Stomach (tissue), 9 donors: ENCODE data around the gene GRIFIN. TPM values are rescaled to one million over a fixed set of nuclear protein-coding genes. Genes with fewer than 3 reads are reported as not detected.
"Not testable (repeated sequence)": the region's sequence is repeated elsewhere in the genome, so short reads cannot be mapped to it uniquely, and the experiment has no call there.

Experiments used
- DNase-seq, 2 donors: peaks; one replicate each; pipeline versions ENCODE4 v3.0.0 to v3.0.0-alpha.2; 2013 to 2019
- H3K27ac ChIP-seq, 5 donors: fragments of 200-600 bp in 4 of 5; sonication (generic) in 4 of 5; one replicate each; pipeline ENCODE4 v1.5.1; 2013 to 2019; ENCODE audit warnings: mild to moderate bottlenecking in 1 of 5, moderate library complexity in 1 of 5
- H3K27me3 ChIP-seq, 3 donors: fragments of 200-600 bp; sonication (generic); one replicate each; pipeline ENCODE4 v1.5.1; 2017 to 2019; ENCODE audit warnings: mixed run types in 1 of 3
- H3K36me3 ChIP-seq, 4 donors: fragments of 200-600 bp; sonication (generic); 1 replicate in 3 of 4; 2 replicates in 1 of 4; pipeline ENCODE4 v1.5.1; 2016 to 2019
- H3K4me1 ChIP-seq, 4 donors: fragments of 200-600 bp; sonication (generic); one replicate each; pipeline ENCODE4 v1.5.1; 2016 to 2019
- H3K4me3 ChIP-seq, 4 donors: fragments of 200-600 bp; sonication (generic) in 3 of 4; one replicate each; pipeline ENCODE4 v1.5.1; 2016 to 2019; ENCODE audit warnings: mild to moderate bottlenecking in 1 of 4
- H3K9me3 ChIP-seq, 4 donors: fragments of 200-600 bp; sonication (generic); one replicate each; pipeline ENCODE4 v1.5.1; 2016 to 2019
- CTCF ChIP-seq, 7 experiments: fragments of 450-650 bp in 4 of 7; fragments of 200-600 bp in 3 of 7; sonication (generic) in 3 of 7; IDR thresholded peaks; one replicate each; pipeline ENCODE4 v1.5.1; 2016 to 2019; ENCODE audit warnings: antibody characterized with exemption in 7 of 7, control low read depth in 2 of 7, mild to moderate bottlenecking in 1 of 7
- EP300 ChIP-seq: sonication (generic); formaldehyde crosslinking; IDR thresholded peaks from one replicate; pipeline ENCODE4 v1.6.1; 2017; ENCODE audit warnings: antibody characterized with exemption
- POLR2A ChIP-seq, 4 donors: fragments of 450-650 bp; IDR thresholded peaks; one replicate each; pipeline ENCODE4 v1.6.1; 2016; ENCODE audit warnings: antibody characterized with exemption in 4 of 4, control low read depth in 2 of 4, mild to moderate bottlenecking in 1 of 4, moderate library complexity in 1 of 4
- POLR2AphosphoS5 ChIP-seq, 3 donors: sonication (generic); formaldehyde crosslinking; IDR thresholded peaks; one replicate each; pipeline ENCODE4 v1.6.1; 2016; ENCODE audit warnings: antibody characterized with exemption in 3 of 3
- WGBS, 5 donors: extraction: QIAGEN DNeasy Blood & Tissue Kit in 3 of 5; methylation state at CpG; one replicate each; pipeline versions ENCODE4 v1.1.5 to v1.1.7; 2013 to 2018; 5-methylcytosine and 5-hydroxymethylcytosine counted together
- intact Hi-C: fragments of 100-400 bp; cut with DNase I; formaldehyde crosslinking; loops from one replicate; pipeline ENCODE4 v1.15.1; 2023; ENCODE audit warnings: low total_unique reads
- polyA plus RNA-seq, 3 donors: library from polyadenylated mRNA; stranded (reverse); fragments of 200-250 nt; gene quantifications; one replicate each; pipeline ENCODE4 v1.2.3, GENCODE V29; 2013
- total RNA-seq, 5 donors: library from RNA; depleted of rRNA; stranded (reverse); fragments of >200 nt; gene quantifications; one replicate each; pipeline versions ENCODE4 v1.1.0 to v1.2.3, GENCODE V29; 2014 to 2016
- donor health status: healthy with polysubstance abuse.
- donor health status: Bipolar disorder and iron deficiency.
- donor health status: healthy.

GRIFIN gene
- total and polyA plus RNA-seq, 8 donors = not detected

- Histone ChIP-seq H3K4me1 (peaks cover 4 to 18% (median 13%) of the 10 kb centered on the region in 4 donors), H3K4me3 (no peak overlapping the region), H3K27ac (no peak overlapping the region), H3K36me3 (no peaks in the 10 kb centered on the region), H3K27me3 (peaks cover 0 to 40% (median 0%) of the 10 kb centered on the region in 3 donors), H3K9me3 (no peaks in the 10 kb centered on the region)
- intact Hi-C loops = loop anchor here (10.0 kb wide), 1 partner anchor 214 kb away; the partner anchor contains the start of gene AMZ1
- DNase-seq = peak in 1 of 2 donors; percentile 25
- 26 to 40% (median 39%) methylated on average over 5 of the region's 5 CpGs for WGBS, 5 donors
- TF ChIP-seq POLR2AphosphoS5 (IDR thresholded peaks at IDR 0.05) (no peak), CTCF (IDR thresholded peaks at IDR 0.05) (no peak), EP300 (no peak), POLR2A (IDR thresholded peaks at IDR 0.05) (no peak)
Observed at GRCh38 chr7:2471022-2471329, 5.2 kb downstream of the GRIFIN start.

GRCh38 chr7:2470204-2471021 is 5.8 kb downstream of the GRIFIN start:
- Histone ChIP-seq H3K9me3 (no peaks in the 10 kb centered on the region), H3K4me3 (no peak overlapping the region), H3K27ac (no peak overlapping the region), H3K36me3 (no peaks in the 10 kb centered on the region), H3K27me3 (peaks cover 0 to 34% (median 0%) of the 10 kb centered on the region in 3 donors), H3K4me1 (peaks cover 4 to 18% (median 13%) of the 10 kb centered on the region in 4 donors)
- TF ChIP-seq POLR2AphosphoS5 (IDR thresholded peaks at IDR 0.05) = no peak
- TF ChIP-seq CTCF (IDR thresholded peaks at IDR 0.05) = no peak
- TF ChIP-seq POLR2A (IDR thresholded peaks at IDR 0.05) = no peak
- no peak for TF ChIP-seq EP300
- DNase-seq = peak in 1 of 2 donors; percentile 4
- WGBS, 5 donors = 71 to 85% (median 82%) methylated on average over 13 to 19 of the region's 19 CpGs
- intact Hi-C loops = loop anchor here (10.0 kb wide), 1 partner anchor 214 kb away; the partner anchor contains the start of gene AMZ1

GRCh38 chr7:2469460-2470203 is 6.6 kb downstream of the GRIFIN start:
- H3K27ac ChIP-seq, H3K4me3 ChIP-seq, H3K9me3 ChIP-seq, DNase-seq, H3K36me3 ChIP-seq: not testable (repeated sequence)
- Histone ChIP-seq H3K27me3 (peaks cover 0 to 27% (median 0%) of the 10 kb centered on the region in 3 donors), H3K4me1 (peaks cover 4 to 18% (median 13%) of the 10 kb centered on the region in 4 donors)
- intact Hi-C loops = loop anchor here (10.0 kb wide), 2 partner anchors 95 to 215 kb away; partner anchors contain the start of gene AMZ1
- WGBS, 5 donors = 81 to 85% (median 81%) methylated on average over 9 of the region's 9 CpGs

- no peaks in the 10 kb centered on the region for H3K36me3 ChIP-seq
- WGBS, 5 donors = 70 to 91% (median 81%) methylated on average over 7 of the region's 7 CpGs
- intact Hi-C loops = loop anchor here (10.0 kb wide), 1 partner anchor 97 kb away; no protein-coding TSS in a partner anchor
- H3K4me3 ChIP-seq = no peak overlapping the region
- no peak overlapping the region for H3K27ac ChIP-seq
- H3K27me3 ChIP-seq = peaks cover 0 to 27% (median 0%) of the 10 kb centered on the region in 3 donors
- peaks cover 4 to 18% (median 13%) of the 10 kb centered on the region in 4 donors for H3K4me1 ChIP-seq
- peak in 1 of 2 donors; percentile 4 for DNase-seq
- TF ChIP-seq CTCF (IDR thresholded peaks at IDR 0.05) (no peak), POLR2A (IDR thresholded peaks at IDR 0.05) (no peak), POLR2AphosphoS5 (IDR thresholded peaks at IDR 0.05) (no peak), EP300 (no peak)
- no peaks in the 10 kb centered on the region for H3K9me3 ChIP-seq
Observed at GRCh38 chr7:2468227-2468626, 8.0 kb downstream of the GRIFIN start.
